GM18519 (cell line): Measurements from ENCODE around the gene MRPL36.

Experiments
- ATAC-seq: cut with Tn5 transposase; IDR thresholded peaks from one replicate; pipeline ENCODE4 v1.9.1; 2021; ENCODE audit warnings: mild to moderate bottlenecking, moderate library complexity; ENCODE audit not compliant: unreplicated experiment, low FRiP score

MRPL36 gene

DNA sequence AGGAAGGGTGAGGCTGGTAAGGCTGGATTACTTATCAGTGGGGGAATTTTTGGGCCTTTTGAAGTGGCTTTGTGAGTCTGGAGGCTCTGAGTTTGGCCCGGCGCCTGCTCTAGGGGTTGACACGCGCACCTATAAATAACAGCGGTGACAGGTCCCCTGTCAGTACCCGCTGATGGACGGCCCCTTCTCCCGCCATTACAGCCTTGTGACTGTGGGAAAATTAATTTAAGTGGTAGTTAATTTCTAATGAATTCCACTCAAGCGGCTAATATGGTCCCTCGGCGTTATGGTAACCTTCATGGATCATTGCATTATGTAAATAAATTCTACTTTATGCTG, 16.5 kb downstream of the MRPL36 start:
- no peak for ATAC-seq

DNA sequence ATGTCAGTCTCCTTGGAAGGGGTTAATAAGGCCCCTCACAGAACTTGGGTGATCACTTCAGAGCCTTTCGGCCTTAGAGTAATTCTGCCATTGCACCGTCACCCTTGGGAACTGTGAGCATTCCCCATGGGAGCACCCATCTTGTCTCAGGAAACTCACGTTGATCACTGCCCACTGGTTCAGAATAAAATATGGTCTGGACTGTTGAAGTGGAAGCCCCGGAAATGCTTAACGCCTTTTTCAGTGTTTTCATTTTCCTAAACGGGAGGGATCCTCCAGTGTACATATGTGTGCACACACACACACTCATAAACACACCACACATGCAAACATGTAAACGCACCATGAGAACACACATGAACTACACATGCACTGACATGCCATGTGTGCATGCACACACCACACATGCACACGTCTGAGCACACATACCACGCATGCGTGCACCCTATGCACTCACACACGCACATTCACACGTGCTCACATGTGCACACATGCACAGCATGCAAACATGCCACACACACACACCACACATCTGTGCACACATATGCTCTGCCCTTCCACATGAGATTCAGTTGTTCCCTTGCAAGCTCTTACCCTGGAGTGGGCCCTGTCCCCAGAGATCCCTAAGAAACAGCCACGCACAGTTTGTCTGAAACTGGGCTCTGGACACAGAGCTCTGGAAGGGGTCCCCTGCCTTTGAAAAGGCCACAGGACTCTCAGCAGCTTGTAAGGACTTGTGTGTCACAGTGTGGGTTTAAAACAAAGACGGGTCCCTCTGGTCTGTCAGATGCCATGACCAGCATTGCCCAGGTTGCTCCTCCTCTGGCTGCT, 17.0 kb downstream of the MRPL36 start:
- no peak for ATAC-seq

DNA sequence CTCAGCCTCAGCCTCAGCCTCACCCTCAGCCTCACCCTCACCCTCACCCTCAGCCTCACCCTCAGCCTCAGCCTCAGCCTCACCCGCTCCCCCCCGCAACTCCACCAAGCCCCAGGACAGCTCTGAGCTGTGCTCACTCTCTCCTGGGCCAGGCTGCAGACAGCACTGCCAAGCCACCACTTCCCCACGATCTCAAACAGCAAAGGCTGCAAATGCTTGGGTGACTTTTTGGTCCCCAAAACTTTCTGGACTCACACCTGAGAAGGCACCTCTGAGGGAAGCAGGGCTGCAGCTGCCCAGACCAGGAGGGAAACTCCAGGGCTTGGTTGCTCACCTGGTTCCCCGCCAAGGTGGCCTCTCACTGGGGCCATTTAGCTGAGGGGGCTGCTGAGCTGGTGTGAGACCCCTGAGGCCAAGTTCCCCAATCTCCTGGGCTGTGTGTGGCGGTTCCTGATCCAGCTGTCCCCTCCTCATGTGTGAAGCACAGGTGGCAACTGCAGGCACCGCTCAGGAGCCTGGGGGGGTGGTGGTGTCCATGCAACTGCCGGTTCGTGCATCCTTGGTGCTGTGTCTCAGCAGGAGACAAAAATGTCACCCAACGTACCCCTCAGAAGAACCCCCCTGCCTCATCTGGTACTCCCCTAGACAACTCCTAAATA, 17.8 kb downstream of the MRPL36 start:
- ATAC-seq: no peak

DNA sequence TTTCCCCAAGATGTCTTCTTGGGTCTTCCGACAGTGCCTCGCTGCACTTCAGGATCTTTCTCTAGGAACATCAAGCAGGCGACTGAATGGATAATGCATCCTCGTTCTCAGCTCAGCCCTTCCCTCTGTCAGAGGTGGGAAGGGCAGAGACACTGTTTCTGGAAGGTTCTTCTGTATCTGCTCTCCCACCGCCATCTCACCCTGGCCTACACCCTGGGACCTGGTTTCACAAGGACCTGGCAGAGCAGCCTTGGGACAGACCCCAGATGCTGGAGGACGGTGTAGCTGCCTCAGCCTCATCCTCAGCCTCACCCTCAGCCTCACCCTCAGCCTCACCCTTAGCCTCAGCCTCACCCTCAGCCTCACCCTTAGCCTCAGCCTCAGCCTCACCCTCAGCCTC, 18.5 kb downstream of the MRPL36 start:
- no peak for ATAC-seq

DNA sequence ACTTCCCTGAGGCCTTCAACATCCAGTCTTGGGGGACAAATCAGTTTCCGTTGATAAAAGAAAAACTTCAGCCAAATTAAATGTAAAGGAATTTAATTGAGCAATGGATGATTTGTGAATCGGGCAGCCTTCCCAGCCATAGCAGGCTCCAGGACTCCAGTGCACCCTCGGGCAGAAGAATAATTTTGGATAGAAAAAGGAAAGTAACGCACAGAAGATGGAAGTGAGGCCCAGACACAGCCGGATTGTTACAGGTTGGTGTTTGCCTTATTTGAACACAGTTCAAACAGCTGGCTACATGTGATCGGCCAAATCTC, 19.1 kb downstream of the MRPL36 start:
- ATAC-seq: no peak

DNA sequence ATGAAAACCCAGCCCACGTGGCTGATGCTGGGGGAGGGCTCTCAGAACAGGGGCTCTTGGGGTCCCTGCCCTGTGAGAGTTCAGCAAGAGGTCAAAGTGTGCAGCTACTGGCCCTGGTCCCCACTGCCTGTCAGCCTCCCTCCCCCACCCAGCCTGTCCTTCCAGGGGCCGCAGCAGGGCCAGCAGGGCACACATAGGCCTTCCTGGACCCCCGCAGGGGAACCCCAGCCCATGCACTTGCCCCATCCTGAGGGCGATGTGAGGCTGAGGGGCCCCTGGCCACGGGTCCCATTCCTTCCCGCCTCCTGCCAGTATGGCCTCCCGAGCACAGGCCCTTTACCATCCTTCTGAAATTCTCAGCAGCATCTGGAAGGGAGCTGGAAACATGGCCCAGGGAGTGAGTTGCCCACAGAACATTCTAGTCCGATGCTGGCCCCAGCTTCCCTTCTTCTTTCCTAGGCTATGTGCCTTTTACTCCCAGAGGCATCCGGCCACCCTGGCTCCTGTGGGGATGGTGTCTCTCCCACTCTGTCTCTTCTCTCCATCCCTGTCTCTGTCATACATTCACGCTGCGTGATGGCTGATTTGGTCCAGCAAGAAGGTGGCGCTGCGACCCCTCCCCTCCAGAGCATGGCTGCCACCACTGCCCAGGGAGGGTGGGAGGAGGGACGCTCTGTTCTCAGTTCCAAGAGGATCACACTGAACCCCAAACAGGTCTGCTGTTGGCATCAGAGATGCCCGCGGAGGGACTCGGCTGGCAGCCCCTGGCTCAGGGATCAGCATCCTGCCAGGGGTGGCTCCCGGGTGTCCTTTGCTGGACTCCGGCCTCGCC, 19.6 kb downstream of the MRPL36 start:
- no peak for ATAC-seq

DNA sequence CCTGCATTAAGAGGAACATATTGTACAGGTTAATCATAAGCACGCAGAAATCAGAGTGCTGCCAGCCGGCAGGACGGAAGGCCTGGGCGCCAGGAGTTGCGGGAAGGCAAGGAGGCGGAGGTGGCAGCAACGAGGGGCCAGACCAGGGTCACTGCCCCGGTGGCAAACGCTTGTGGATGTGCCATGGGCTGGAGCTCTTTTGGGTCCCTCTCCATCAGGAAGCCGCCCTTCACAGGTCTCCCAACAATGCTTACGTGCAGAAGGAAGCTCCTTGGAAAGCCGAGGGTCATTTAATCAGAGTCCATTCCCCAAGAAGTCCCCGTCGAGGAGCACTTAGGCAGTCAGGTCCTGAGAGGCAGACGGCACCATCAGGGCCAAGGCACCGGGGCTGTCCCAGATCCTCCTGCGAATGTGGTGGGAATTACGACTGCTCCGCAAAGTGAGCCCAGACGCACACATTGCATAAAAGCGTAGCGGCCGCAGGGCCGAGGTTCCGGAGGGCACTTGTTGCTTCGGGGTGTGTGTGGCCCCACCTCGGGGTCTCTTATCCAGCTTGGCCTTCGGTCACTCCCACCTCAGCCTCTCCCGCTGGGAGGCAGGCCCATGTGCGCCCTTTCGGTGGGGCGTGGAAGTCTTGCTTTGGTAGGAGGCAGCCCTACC, 20.5 kb downstream of the MRPL36 start:
- no peak for ATAC-seq

DNA sequence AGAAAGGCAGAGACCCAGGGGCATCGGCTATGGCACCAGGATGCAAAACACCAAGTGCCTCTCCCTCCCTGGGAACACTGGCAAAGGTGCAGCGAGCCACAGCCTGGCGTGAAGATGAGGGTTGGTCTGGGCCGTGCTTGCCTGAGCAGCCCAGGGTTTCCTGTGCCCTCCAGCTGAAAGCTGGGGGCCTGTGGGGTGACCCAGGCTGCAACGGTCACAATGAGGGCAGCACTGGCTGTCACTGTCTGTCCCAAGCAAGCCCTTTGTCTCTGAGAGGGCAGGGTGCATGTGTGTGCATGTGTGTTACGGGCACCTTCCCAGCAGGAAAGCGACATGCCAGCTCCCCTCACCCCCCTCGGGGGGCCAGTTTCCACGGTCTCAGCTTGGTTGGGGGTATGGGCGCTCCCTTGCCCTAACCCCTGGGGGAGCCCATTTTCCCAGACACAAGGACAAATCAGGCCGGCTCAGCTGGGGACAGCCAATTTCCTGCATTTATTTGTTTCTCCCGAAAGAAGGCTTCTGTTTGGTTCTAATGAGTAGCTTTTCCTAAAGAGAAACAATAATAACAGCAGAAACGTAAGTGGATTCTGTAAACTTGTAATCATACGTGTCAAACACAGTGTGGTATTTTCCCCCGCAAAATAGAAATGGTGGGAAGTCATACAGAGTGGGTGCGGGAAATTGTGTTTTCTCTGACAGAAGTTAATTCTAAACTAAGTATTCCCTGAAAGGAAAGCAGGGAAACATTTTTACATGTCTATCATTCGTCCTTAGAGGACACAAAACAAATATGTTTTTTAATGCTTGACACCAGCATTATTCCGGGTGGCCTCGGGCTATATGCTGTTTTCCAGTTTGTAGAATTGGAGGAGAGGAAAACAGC, 21.3 kb downstream of the MRPL36 start:
- ATAC-seq: no peak

DNA sequence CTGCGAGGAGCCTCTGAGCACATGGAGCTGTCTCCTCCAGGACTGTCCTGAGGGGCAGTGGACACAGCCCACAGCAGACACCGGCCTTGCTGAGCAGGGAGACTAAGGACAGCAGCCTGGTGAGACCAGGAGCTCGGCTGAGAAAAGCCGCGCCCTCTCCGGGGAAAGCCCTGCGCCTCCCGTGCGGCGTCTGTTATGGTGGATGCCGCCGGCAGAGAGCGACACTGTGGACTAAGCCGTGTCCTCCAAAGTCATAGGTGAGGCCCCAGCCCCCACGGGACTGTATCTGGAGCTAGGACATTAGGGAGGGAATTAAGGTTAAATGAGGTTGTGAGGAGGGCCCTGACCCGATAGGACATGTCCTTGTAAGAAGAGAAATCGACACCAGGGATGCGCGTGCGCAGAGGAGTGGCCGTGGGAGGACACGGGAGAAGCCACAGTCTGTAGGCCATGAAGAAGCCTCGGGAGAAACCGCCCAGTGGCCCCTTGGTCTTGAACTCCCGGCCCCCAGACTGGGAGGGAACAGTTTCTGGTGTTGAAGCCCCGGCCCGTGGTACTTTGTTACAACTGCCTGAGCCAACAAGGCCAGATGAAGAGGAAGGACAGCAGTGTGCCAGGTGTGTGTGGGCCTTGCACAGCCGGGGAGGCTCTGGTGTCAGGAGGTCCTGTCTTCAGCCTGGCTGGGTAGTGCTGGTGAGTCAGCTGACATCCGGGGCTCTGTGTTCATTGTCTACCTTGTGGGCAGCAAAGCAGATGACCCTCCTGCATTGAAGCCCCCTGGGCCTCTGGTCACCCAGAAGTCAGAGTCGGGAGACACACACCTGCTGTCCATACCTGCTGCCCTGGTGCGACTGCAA, 22.1 kb downstream of the MRPL36 start:
- ATAC-seq: no peak

DNA sequence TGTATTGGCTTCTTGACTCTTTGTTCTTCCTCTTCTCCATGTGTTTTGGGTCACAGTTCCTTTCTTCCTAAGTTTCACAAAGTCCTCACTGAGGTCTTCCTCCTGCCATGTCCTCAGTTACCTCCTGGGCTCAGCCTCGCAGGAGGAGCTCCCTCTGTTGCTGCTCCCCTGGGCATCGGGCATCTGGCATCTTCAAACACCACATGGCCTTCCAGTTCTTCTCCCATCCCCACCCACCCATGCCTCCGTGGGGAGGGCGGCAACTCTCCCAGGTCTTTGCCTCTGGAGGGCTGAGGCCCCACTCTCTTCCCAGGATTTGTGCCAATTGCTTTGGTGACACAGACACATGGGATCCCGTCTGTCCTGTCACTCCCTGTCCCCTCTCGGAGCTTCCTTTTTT, 22.8 kb downstream of the MRPL36 start:
- no peak for ATAC-seq

DNA sequence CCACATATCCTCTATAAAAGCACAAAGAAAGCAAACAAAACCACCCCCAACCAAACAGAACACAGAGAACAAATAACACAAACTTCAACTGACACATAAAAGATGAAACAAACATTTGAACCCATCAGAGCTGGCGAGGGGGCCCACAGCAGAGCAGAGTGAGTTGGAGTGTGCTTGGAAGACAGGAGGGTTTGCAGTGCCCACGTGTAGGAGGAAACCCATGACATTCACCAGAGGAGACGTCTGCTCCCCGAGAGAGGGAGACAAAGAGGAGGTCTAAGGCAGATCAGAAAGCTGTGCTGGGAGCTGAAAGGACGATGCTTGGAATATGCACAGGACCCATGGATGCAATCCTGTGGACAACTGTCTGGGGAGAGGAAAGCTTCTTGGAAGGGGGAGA, 27.0 kb downstream of the MRPL36 start:
- ATAC-seq: no peak

DNA sequence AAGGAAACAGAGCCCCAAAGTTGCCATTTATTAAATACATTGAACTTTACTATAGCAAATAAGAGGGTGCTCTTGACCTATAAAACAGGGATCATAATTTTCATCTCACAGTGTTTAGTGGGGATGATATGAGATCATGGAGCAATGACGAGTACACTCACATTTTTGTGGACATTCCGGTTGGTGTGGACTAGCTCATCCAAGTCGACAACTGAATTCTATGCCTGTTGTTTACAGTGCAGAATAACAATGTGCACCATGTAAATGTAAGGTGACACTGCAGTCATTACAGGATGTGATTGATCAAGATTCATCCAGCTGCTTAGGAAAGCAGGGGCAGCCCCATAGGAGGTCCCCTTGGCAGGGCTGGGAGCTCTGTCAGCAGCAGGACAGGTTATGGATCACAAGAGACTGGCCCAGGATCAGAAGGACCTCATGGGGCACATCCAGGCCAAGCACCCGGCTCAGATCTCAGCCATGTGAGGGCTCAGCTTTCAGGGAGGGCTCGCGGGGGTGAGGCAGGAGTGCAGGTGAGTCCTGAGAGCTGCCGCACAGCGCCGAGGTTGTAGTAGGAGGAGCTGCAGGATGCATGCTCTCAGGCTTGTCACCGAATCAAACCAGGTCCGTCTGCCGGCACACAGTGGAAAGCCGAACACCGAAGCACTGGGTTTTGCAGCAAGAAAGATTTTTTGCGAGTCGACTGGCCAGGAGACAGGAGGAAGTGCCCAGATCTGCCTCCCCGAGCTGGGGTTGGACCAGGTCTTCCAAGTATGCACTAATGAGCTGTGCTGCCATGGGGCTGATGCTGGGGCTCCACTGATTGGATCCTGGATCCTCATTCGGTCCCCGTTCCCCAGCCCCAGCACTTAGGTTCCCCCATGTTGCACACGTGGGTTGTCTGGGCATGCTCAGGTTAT, 28.2 kb downstream of the MRPL36 start:
- no peak for ATAC-seq

DNA sequence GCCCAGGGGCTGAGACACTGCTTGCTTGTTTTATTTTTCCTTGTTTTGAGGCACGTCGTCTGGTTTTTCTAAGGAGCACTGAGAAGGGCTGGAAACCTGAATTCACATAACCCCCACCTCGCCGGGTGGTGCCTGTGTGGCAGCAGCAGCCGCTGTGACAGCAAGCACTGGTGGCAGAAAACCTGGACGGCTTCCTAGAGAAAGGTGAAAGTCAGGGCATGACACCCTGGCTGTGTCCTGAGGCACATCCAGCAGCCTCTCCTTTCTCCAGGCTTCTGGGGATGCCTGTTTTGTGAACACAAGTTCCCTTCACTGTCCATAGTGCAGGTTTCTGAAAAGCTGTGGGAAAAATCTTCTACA, 29.2 kb downstream of the MRPL36 start:
- ATAC-seq: no peak

DNA sequence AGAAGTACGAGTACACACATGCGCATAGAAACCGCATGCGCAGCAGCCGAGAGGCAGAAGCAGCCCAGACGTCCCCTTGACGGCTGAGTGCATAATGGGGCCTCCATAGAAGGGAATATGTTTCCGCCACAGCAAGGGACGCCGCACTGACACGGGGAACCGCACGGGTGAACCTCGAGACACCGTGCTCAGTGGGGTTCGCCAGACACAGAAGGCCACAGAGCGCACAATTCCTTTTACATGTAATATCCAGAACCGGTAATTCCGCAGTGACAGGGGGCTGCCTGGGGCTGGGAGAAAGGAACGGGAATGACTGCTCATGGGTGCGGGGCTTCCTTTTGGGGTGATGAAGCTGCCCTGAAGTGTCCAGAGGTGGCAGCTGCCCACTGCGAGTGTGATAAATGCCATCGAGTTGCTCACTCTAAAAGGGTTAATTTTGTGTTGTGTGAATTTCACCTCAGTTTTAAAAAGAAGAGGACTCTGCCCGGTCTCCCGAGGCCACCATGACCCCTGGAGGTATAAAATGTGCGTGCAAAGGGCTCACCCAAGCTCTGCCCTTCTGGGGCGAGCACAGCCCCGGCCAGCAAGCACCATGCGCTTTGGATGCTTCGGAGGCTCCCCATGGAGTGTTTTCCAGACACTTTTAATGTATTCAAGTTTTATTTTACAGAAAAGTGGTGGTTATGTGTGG, 29.7 kb downstream of the MRPL36 start:
- ATAC-seq: no peak

DNA sequence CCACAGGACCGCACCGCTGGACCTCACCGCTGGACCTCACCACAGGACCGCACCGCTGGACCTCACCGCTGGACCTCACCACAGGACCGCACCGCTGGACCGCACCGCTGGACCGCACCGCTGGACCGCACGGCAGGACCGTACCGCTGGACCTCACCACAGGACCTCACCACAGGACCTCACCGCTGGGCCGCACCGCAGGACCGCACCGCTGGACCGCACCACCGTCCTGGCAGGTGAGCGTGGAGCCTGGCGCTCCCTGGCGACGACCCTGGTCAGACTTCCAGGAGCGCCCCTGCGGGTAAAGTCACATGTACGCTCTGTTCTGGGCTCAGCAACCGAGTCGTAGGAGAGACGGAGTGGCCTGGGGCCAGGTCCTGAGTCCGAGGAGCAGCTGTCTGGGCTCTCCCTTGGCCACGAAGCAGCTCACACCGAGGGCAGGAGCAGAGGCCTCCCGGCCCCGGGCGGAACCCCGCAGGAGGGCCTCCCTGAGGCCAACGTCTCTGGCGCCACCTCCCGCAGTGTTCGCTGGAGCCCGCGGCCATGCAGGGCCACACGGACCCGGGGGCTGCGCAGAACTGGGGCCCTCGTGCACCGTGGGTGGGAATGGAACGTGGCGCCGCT, 30.5 kb downstream of the MRPL36 start:
- no peak for ATAC-seq

DNA sequence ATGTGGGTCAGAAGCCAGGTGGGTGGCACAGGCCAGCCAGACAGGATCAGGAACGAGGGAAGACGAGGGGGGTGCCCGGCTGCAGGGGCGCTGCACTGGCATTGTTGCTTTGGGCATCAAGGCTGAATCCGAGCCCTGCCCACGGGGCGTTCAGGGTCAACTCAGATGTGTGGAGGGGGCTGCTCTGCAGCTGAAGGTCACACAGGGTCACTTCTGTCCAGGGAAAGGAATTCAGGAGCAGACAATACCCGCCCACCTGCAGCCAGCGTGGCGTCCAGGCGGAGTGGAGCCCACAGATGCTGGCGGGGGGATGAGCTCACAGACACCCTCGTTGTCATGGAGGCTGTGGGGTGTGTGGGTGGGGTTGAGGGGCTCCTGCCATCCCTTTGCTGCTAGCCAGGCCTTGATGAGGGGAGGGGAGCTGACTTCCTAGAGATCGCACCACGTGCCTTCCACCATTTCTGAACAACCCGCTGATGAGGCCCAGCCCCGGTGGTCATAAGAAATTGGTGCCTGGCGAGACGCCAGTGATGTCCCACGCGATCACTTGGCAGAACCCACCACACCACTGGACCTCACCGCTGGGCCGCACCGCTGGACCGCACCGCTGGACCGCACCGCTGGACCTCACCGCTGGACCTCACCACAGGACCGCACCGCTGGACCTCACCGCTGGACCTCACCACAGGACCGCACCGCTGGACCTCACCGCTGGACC, 31.2 kb downstream of the MRPL36 start:
- ATAC-seq: no peak
